ENCODE data around the gene SGPL1.
"Not testable (repeated sequence)": the region's sequence is repeated elsewhere in the genome, so short reads cannot be mapped to it uniquely, and the experiment has no call there.

SGPL1 gene

GRCh38 chr10:70845256-70845655, 29.5 kb downstream of the SGPL1 start:
- DNase-seq, result no peak

- DNase-seq, result no peak
Observed at GRCh38 chr10:70845816-70846215, 30.1 kb downstream of the SGPL1 start.

GRCh38 chr10:70846795-70847194, 31.0 kb downstream of the SGPL1 start:
- DNase-seq, result no peak

GRCh38 chr10:70847659-70848360, 32.1 kb downstream of the SGPL1 start:
- DNase-seq, result no peak

- no peak for DNase-seq
Observed at GRCh38 chr10:70849582-70850016, 33.9 kb downstream of the SGPL1 start.

- no peak for DNase-seq
Observed at GRCh38 chr10:70850097-70850496, 34.3 kb downstream of the SGPL1 start.

- no peak for DNase-seq
Observed at GRCh38 chr10:70851597-70852475, 36.1 kb downstream of the SGPL1 start.

GRCh38 chr10:70853038-70853437, 37.3 kb downstream of the SGPL1 start:
- DNase-seq, result no peak

GRCh38 chr10:70853457-70853856, 37.7 kb downstream of the SGPL1 start:
- DNase-seq, result no peak

GRCh38 chr10:70856454-70856853, 40.7 kb downstream of the SGPL1 start:
- DNase-seq, result no peak

GRCh38 chr10:70858759-70859158, 43.0 kb downstream of the SGPL1 start:
- no peak for DNase-seq

GRCh38 chr10:70861495-70862197, 45.9 kb downstream of the SGPL1 start:
- DNase-seq, result not testable (repeated sequence)

GRCh38 chr10:70863470-70864160, 47.9 kb downstream of the SGPL1 start:
- no peak for DNase-seq

GRCh38 chr10:70864935-70865334, 49.2 kb downstream of the SGPL1 start:
- no peak for DNase-seq

- no peak for DNase-seq
Observed at GRCh38 chr10:70866424-70866823, 50.7 kb downstream of the SGPL1 start.

- DNase-seq, result no peak
Observed at GRCh38 chr10:70872291-70872690, 56.5 kb downstream of the SGPL1 start.

GRCh38 chr10:70874061-70874460, 58.3 kb downstream of the SGPL1 start:
- DNase-seq, result no peak

- no peak for DNase-seq
Observed at GRCh38 chr10:70879207-70879606, 63.5 kb downstream of the SGPL1 start.

GRCh38 chr10:70880077-70880534, 64.4 kb downstream of the SGPL1 start:
- peak; percentile 68 for DNase-seq

- no peak for DNase-seq
Observed at GRCh38 chr10:70884741-70885140, 69.0 kb downstream of the SGPL1 start.

GRCh38 chr10:70885481-70885880, 69.7 kb downstream of the SGPL1 start:
- DNase-seq, result no peak

Measured in GDM1 (cell line).